C4-2B (cell line): Measurements from ENCODE around the gene IQCE.

Experiments
- CTCF ChIP-seq: fragments of 450-650 bp; conservative IDR thresholded peaks from 2 replicates; pipeline ENCODE4 v1.5.1; 2017; ENCODE audit warnings: mild to moderate bottlenecking
- ZFX ChIP-seq: fragments of 450-650 bp; IDR thresholded peaks from 2 replicates; pipeline ENCODE4 v1.6.1; 2017

GRCh38 chr7:2527505-2528467 is 31.0 kb upstream of the IQCE start:
- TF ChIP-seq CTCF (no peak), ZFX (no peak)
